ENCODE data around the gene POLR1B.

GRCh38 chr2:112602917-112603316 lies 60.7 kb downstream of the POLR1B start:
- no peak for TF ChIP-seq CTCF (IDR thresholded peaks at IDR 0.05; ENCODE audit: low read depth, low read length, missing input control)
- TF ChIP-seq HNF4G (IDR thresholded peaks at IDR 0.05), result no peak
- TF ChIP-seq RAD21 (IDR thresholded peaks at IDR 0.05), result no peak
- no peak for TF ChIP-seq HNF4A (conservative IDR thresholded peaks at IDR 0.05)
- TF ChIP-seq YY1 (IDR thresholded peaks at IDR 0.05), result no peak
- TF ChIP-seq TAF1 (conservative IDR thresholded peaks at IDR 0.05), result no peak
- TF ChIP-seq SP1 (IDR thresholded peaks at IDR 0.05), result no peak
